NCI-H1417 treated with DMSO at 0.1 percent for 48 hours (cell line): ENCODE results near the gene S100A13.
"Not testable (repeated sequence)": the region's sequence is repeated elsewhere in the genome, so short reads cannot be mapped to it uniquely, and the experiment has no call there.

Experiments used
- DNase-seq: peaks from one replicate; lab custom pipeline; 2025; lab: John Stamatoyannopoulos, UW

S100A13 gene

DNA sequence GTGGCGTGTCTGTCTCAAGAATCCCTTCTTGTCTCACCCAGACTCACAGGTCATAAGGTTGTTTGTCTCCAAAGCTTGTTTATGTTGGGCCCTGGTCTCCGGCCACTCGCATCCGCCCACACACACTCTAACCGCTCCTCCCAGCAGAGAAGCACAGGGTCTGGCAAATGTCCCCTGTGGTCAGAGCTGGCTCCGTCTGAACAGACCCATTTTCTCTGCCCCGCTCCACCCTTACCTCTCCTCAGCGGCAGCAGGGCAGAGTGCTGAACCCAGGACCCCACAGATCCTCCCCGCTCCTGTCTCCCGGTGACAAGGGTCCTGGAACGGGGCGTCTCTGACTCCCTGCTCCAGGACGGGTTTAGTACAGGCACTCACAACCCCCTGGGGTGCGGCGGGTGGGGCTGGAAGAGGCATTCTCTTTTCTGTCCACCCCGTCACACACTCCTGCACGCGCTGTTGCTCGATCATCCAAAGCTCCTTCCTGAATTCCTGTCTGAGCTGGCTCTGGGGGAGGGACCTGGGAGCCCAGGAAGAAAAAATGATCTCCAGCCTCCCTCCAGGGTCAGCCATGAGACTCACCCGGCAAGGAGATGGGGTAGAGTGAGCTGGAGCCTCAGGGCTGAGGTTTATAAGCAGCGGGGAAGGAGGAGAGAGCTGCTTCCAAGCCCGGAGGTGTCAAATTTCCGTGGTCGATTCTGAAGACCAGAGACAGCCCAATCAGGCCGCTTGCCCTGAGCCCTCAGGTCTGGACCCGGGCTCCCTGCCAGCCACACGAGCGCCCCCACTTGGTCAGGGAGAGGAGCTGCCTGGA lies at the start of gene S100A13:
Gene S100A13, minus strand, starts transcription at position 602 of the 811 bp plus-strand sequence. CDS start 1,033 bp downstream, outside the sequence.
- DNase-seq, result peak; percentile 28

DNA sequence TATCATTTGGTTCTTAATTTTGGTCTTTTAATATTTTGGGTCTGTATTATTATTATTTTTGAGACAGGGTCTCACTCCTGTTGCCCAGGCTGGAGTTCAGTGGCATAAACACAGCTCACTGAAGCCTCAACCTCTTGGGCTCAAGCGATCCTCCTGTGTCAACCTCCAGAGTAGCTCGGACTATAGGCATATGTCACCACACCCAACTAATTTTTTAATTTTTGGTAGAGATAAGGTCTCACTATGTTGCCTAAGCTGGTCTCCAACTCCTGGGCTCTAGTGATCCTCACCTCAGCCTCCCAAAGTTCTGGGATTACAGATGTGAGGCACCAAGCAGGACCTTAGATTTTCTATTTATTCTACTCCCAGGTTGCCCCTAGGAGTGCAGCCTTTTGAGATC lies 46.2 kb upstream of the S100A13 start:
- DNase-seq, result no peak

DNA sequence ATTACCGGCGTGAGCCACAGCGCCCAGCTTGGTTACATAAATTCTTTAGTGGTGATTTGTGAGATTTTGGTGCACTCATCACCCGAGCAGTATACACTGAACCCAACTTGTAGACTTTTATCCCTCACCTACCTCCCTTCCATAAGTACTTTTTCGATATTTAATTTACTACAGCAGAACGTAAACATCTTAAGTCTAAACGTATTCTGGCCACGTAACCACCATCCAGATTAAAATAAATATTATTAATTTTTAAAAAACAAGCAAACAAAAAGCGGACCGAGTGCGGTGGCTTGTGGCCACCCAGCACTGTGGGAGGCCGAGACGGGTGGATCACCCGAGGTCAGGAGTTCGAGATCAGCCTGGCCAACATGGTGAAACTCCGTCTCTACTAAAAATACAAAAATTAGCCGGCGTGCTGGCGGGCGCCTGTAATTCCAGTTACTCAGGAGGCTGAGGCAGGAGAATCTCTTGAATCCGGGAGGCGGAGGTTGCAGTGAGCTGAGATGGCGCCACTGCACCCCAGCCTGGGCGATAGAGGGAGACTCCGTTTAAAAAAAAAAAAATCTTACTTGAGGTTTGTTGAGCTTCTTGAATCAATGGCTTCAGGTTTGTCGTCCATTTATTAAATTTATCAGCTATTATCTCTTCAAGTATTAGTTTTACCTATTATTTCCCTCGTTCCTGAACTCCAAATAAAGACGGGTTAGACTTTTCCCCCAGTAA lies 44.5 kb upstream of the S100A13 start:
- DNase-seq, result not testable (repeated sequence)

DNA sequence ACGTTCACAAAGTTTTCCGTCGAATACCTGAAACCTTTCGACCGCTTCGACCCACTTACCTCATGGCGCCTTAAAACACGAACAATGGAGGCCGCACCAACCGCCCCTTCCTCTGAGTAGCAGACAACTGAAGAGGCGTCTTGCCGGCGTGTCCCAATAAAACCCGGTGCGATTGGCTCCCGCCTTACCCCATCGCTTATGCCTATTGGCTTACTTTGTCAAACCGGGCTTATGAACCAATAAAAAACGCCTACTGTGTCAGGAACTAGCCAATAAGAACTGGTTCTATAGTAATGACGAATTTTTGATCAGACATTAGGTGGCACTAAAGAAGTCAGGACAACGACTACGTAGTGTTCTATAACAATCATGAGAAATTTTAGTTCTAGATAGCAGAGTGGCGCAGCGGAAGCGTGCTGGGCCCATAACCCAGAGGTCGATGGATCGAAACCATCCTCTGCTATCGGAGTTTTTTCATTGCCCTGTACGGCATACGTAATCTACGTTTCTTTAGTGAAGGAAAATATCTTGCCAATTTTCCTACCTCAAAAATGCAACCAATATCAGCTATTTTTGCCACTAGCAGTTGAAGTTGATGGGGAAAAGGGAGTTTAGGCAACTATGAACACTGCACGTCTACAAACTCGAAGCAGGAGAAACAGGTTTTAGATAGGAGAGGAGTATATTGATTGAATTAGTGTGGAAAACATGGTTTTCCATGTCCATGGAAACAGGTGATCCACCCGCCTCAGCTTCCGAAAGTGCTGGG lies 43.7 kb upstream of the S100A13 start, which contains the start of gene ILF2:
Gene ILF2, minus strand, starts transcription at position 135 of the 769 bp plus-strand sequence. Its CDS starts 71 bp downstream, at position 64.
- DNase-seq, result peak; percentile 99

DNA sequence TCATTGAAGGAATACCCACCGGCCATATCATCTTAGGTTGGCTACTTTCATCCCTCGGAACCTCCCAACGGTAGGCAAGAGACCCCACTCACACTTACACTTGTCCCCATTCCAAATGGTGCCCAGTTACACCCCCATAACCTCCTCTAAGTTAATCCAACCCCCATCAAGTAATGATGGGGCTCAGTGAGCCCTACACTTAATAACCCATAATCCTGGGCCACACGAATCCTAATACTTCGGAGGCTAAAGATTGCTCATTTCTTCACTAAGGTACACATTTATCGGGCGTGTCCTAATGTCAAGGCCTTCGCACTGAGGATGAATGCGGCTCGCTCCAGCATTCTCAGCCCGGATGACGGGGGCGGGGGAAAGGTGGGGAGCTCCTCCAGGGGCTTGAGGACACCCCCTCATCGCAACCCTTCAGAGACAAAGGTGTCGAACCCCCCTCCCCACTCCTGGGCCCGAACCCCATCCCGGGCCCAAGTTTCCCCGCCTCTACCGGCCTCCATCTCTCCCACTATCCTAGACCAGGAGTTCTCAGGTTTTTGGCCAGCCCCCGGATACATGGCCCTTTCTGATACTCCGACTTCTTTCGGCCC lies 43.1 kb upstream of the S100A13 start:
- DNase-seq, result no peak

DNA sequence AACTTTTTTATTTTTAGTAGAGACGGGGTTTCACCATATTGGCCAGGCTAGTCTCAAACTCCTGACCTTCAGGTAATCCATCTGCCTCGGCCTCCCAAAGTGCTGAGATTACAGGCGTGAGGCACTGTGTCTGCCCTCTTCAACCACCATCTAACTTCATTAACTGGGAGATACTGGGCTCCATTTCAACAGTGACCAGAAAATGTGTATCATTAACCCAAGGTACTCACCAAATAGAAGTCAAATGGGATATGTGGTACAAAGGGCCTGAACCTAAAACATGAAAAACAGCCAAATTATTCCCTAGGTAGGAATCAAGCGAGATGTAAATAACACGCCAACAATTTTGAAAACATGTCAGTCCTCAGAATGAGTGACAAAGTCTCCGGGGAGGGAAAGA lies 42.3 kb upstream of the S100A13 start:
- no peak for DNase-seq

DNA sequence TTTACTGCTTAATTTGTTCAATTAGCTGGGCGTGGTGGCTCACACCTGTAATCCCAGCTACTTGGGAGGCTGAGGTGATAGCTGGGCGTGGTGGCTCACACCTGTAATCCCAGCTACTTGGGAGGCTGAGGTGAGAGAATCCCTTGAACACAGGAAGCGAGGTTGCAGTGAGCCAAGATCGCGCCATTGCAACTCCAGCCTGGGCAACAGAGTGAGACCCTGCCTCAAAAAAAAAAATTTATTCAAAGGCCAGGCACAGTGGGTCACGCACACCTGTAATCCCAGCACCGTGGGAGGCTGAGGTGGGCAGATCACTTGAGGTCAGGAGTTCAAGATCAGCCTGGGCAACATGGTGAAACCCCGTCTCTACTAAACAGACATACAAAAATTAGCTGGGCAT lies 41.4 kb upstream of the S100A13 start:
- not testable (repeated sequence) for DNase-seq

DNA sequence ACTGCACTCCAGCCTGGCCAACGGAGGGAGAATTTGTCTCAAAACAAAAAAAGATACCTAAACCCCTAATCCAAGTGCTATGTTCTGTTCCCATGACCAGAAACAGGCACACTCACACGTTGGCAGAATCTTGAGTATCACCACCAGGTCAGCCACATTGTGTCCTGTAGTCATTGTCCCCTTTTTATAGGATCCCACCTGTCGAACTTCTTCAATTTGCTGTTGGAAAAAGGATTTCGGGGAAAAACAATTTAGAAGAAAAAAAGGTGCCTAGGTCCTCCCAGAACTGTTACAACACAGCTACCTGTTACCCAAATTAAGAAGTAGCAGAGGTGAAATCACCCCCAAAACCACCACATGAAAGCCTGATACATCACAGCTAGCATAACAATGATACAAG lies 40.1 kb upstream of the S100A13 start:
- DNase-seq, result no peak

DNA sequence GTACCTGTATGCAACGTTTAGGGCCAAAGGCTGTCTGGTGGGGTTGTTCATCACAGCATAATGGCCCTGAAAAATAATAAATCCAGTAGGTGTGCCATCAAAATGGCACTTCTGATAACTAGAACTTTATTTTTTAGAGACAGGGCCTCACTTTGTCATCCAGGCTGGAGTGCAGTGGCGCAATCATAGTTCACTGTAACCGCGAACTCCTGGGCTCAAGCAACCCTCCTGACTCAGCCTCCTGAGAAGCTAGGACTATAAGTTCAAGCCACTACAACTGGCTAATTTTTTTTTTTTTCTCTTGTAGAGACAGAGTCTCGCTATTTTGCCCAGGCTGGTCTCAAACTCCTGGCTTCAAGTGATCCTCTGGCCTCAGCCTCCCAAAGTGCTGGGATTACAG lies 35.9 kb upstream of the S100A13 start:
- DNase-seq, result no peak

DNA sequence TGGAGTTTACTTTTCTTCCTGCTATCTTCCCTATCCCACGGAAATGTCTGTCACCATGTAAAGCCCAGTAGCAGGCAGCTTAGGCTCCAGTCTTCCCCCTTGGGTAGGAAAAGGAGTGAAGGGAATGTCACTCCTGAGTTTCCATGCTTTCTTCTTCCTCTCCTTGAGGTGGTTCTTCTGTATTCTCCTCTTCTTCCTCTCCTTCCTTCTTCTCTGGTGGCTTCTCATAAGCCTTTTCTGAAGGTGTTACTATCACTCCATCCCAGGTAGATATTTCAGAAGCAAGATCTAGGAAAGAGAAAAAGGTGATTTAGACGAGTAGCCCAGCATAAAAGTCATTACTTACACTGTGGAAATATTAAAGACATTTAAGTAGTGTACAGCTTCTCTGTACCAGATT lies 35.0 kb upstream of the S100A13 start:
- no peak for DNase-seq

DNA sequence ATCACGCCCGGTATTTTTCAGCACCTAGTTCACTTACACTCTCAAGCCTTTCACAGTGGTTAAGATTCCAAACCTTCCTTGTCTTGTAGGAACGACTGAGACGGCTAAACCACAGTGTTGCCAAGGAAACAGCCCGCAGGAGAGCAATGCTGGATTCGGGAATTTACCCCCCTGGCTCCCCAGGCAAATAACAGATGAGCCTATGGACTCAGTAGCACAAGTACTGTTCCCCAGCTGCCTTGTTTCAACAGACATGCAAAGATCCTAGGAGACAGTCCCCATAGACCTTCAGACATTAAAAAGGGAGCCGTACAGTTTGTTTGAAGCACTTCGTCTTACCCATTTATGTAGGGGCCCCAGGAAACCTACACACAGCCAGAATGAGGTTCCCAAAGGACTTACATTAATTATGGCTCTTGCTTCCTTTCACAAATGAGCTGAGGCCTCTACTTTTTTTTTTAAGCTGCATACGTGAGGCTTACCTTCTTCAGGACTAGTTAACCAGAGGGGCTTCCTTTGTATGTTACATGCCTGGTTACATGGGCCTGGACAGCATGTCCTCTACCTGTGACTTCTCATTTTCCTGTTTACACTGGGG lies 33.9 kb upstream of the S100A13 start:
- no peak for DNase-seq

DNA sequence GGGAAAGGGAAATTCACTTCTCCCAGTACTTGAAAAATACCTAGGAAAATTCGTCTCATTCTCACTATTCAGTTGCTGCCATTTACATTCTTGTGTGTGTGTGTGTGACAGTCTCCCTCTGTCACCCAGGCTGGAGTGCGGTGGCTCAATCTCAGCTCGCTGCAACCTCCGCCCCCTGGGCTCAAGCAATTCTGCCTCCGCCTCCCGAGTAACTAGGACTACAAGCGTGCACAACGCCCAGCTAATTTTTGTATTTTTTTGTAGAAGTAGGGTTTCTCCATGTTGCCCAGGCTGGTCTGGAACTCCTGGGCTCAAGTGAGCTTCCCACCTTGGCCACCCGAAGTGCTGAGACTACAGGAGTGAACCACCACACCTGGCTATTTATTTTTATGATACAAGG lies 32.4 kb upstream of the S100A13 start:
- DNase-seq, result no peak

DNA sequence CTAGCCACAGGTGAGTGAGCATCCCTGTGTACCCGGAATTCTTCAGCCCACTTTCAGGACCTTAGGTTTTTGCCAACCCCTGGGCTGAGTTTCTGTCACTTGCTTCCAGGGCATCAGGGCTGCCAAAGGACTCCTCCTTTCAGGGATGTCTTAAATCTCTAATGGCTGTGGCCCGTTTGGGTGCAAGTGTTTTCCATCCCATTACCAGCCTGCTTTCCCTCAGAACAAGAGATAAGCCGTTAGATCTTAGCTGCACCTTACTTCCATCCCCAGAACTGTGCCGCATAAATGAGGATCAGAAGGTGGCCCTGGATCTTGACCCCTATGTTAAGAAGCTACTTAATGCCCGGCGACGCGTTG lies 31.9 kb upstream of the S100A13 start:
- DNase-seq, result no peak

DNA sequence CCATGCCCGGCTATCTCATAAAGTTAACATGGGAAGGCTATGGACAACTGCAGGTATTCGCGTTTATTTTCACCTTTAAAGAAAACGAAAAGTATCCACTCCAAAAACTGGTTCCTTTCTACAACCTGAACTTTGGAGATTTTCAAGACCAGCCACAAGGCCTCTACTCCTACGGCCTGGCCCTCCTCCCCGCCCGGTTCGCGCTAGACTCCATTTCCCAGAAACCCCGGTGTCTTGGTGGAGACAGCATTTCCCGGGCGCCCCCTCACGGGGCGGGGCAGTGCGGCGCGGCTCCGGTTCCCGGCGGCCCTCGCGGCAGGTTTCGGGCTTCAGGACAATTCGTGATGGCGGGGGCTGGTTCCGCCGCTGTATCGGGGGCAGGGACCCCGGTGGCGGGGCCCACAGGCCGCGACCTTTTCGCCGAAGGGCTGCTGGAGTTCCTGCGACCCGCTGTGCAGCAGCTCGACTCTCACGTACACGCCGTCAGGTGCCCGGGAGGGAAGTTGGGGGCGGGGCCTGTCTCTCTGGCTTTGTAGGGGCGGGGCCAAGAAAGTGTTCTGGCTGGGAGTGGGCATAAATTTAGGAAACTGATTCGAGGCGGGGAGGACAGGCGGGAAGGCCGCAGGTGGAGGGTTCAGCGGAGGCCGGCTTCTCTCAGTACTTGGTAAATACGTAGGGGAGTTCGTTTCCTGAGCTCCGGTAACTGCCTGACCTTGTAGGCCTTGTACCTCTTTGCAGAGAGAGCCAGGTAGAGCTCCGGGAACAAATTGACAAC lies 31.3 kb upstream of the S100A13 start, which contains the start of gene SNAPIN:
Gene SNAPIN, plus strand, starts transcription at position 304 of the 775 bp plus-strand sequence. Its CDS starts 41 bp downstream, at position 345.
- DNase-seq, result peak; percentile 30

DNA sequence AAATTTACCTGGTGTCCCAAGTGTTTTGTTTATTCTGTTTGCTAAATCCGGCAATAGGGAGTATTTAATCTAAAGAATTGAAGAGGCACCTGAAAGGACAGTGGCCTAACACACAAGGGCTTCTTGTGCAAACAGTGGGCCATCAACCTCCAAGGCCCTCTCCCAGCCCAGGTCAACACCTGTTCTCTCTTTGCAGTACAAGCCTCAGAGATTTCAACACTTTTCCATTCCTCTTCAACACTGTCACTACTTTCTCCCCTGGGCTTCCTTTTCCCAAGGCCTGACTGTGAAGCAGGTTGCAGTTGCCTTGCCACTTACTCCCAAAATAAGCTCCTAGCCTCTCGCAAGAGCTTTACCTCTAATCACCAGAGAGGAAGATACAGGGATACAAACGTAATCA lies 28.0 kb upstream of the S100A13 start:
- no peak for DNase-seq

DNA sequence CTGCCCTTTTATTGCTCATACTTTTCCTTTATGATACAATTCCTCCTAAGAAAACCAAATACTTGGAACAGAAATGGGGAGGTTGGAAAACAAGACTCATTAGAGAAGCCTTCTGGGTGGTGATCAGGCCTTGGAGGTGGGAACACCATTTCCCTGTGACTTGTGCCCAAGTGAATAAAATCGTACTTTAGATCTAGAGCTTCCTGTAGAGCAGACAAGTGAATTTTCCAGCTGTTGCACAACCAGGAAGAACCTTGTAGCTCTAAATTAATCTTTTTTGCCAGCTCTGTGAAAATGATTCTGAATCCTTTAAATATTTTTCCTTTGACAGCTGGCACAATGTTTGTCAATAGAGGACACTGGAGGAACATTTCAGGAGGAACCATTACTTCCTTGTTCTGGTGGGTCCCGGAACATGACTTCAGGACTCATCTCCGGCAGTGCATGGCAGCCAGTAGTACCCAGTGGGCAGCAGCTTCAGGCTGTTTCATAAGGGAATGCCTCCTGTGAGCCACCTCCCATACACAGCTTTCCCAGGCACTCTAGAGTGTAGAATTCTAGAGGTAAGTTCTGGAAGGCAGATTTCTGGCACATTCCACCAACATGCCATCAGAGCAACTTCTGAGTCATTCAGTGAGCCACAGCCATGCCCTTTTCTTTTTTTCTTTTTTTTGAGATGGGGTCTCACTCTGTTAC lies 25.6 kb upstream of the S100A13 start:
- no peak for DNase-seq

DNA sequence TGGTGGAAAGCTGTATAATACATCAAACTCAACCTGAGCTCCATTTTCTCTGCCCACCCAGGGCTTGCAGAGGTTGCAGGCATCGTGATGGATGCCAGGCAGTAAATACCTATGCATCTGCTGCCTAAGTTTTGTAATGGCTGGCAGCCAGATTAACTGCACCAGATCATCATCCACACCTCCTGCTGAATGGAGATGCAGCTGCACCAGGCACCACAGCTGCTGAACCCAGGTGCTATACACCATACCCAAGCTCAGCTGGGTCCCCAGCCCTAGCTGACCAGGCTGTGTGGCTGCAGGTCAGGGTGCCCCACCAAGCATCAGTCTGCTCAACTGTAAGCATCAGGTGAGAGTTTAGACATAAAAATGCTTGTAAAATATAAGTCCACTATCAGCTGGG lies 24.5 kb upstream of the S100A13 start:
- no peak for DNase-seq

DNA sequence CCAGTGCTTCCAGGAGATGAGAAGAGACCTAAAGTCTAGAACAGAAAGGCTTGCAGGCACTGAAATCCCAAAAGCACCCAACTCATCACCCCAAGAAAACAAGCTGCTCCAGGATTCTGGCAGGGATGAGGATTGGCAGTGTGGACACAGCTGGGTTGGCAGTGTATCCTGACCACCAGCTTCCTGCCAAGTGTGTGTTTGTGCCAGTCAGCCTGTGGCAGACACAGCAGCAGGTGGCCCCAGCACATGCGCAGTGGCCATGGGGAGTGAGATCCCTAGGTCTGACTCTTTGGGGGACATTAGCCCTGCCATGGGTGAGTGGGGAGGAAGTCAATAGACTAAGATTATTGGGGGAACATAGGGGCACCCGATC lies 22.5 kb upstream of the S100A13 start:
- DNase-seq, result no peak

DNA sequence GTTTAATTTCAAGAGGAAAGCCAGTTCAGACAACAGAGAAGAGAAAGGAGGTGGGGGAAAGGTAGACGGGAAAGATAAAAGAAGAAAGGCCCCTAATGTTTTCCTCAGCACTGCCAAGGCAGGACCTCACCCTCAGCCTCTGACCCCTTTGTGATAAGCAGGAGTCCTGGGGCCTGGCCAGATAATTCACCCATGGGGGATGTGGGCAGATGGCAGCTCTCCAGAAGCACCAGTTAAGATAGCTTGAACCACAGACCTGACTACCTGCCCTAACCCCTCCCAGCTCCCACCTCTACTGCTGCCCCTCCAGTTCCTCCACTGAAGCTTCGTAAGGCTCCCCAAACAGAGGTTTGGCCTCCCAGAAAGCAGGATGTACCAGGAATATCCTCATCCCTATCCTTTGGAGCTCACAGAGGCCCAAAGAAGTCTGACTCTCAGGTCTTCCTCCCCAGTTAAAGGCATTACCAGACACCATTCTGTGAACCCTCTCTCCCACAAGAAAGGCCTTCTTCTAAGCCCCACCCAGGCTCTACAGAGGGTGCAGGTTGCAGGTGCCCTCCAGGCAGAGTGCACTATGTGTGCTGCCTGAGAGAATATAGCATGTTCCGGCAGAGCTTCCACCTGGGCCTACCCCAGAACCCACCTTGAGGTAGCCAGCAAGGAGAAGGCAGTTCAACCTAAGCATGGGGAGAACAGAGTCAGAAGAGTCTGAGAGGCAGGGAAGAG lies 22.0 kb upstream of the S100A13 start:
- DNase-seq, result no peak
